HG02798 (cell line): ENCODE results near the gene ZNF816.
"Not testable (repeated sequence)": the region's sequence is repeated elsewhere in the genome, so short reads cannot be mapped to it uniquely, and the experiment has no call there.

ENCODE experiments used
- ATAC-seq: cut with Tn5 transposase; IDR thresholded peaks from one replicate; pipeline ENCODE4 v1.9.1; 2021; ENCODE audit warnings: mild to moderate bottlenecking; ENCODE audit not compliant: unreplicated experiment, poor library complexity

ZNF816 gene

GRCh38 chr19:52962394-52963246 lies at the start of gene ZNF816:
ZNF816 (minus strand) TSS chr19:52962881; CDS start chr19:52956089, 6,792 bp downstream.
- peak; percentile 99 for ATAC-seq

- no peak for ATAC-seq
Measured at GRCh38 chr19:53012006-53012405, 49.3 kb upstream of the ZNF816 start.

GRCh38 chr19:53010494-53010893 lies 47.8 kb upstream of the ZNF816 start:
- ATAC-seq: no peak

- ATAC-seq: no peak
Measured at GRCh38 chr19:53008061-53008778, 45.5 kb upstream of the ZNF816 start.

- no peak for ATAC-seq
Measured at GRCh38 chr19:53007606-53008005, 44.9 kb upstream of the ZNF816 start.

GRCh38 chr19:53007200-53007599 lies 44.5 kb upstream of the ZNF816 start:
- ATAC-seq: no peak

- ATAC-seq: no peak
Measured at GRCh38 chr19:53004242-53004641, 41.6 kb upstream of the ZNF816 start.

GRCh38 chr19:53002479-53002878 lies 39.8 kb upstream of the ZNF816 start:
- no peak for ATAC-seq

- no peak for ATAC-seq
Measured at GRCh38 chr19:52997975-52998374, 35.3 kb upstream of the ZNF816 start.

GRCh38 chr19:52995711-52996110 lies 33.0 kb upstream of the ZNF816 start:
- ATAC-seq: no peak

GRCh38 chr19:52993342-52994178 lies 30.9 kb upstream of the ZNF816 start:
- ATAC-seq: no peak

- ATAC-seq: no peak
Measured at GRCh38 chr19:52992109-52993004, 29.7 kb upstream of the ZNF816 start.

GRCh38 chr19:52991484-52991883 lies 28.8 kb upstream of the ZNF816 start:
- ATAC-seq: no peak

GRCh38 chr19:52990759-52991418 lies 28.2 kb upstream of the ZNF816 start:
- no peak for ATAC-seq

- no peak for ATAC-seq
Measured at GRCh38 chr19:52988506-52988905, 25.8 kb upstream of the ZNF816 start.

- no peak for ATAC-seq
Measured at GRCh38 chr19:52987221-52987620, 24.5 kb upstream of the ZNF816 start.

- not testable (repeated sequence) for ATAC-seq
Measured at GRCh38 chr19:52983167-52983566, 20.5 kb upstream of the ZNF816 start.

GRCh38 chr19:52981329-52981728 lies 18.6 kb upstream of the ZNF816 start:
- no peak for ATAC-seq

- no peak for ATAC-seq
Measured at GRCh38 chr19:52967772-52968171, 5.1 kb upstream of the ZNF816 start.
